Raji (cell line): ENCODE data around the gene LYSET.

Experiments used
- POLR2A ChIP-seq: IDR thresholded peaks from 2 replicates; pipeline ENCODE4 v1.6.1; 2011; ENCODE audit warnings: low read depth, low read length, control low read depth; ENCODE audit not compliant: insufficient read depth

The LYSET gene

DNA sequence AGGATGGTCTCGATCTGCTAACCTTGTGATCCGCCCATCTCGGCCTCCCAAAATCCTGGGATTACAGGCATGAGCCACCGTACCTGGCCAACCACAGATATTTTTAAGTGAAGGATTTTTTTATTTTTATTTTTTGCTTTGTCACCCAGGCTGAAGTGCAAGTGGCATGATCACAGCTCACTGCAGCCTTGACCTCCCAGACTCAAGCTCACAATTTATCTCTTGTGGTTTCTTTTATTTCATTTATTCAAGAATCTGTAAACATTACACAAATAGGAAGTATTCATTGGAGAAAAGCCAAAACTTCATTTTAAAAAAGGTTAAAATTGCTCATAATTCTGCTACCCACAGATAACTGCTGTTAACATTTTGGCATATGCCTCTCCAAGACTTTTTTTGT lies 13.7 kb upstream of the LYSET start:
- TF ChIP-seq POLR2A: no peak

GRCh38 chr14:93173943-93174395 lies 11.1 kb upstream of the LYSET start:
- TF ChIP-seq POLR2A: no peak

DNA sequence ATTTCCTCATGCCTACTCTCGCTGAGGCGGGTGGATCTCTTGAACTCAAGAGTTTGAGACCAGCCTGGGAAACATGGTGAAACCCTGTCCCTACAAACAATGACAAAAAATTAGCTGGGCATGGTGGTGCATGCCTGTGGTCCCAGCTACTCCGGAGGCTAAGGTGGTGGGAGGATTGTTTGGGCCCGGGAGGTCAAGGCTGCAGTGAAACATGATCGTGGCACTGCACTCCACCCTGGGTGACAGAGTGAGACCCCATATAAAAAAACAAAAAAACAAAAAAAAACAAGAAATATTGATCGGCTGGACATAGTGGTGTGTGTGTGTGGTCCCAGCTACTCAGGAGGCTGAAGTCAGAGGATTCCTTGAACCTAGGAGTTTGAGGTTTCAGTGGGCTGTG lies 9.6 kb upstream of the LYSET start:
- no peak for TF ChIP-seq POLR2A

GRCh38 chr14:93183596-93184317 lies 1.4 kb upstream of the LYSET start:
- TF ChIP-seq POLR2A: no peak

DNA sequence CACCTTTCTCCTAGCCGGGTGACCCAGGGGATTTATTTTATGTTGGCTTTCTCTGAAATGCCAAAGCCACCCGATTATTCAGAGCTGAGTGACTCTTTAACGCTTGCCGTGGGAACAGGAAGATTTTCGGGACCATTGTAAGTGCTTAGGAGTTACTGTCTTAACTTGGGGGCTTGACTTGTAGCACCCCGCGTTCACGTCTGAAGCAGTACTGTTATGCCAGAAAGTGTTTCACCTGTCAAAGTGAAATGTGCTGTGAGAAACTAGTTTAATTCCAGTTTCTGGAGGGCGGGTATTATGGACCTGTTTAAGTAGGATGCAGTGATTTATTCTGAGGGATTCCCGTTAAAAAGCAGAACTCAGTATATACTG lies 218 bp downstream of the LYSET start:
- no peak for TF ChIP-seq POLR2A

DNA sequence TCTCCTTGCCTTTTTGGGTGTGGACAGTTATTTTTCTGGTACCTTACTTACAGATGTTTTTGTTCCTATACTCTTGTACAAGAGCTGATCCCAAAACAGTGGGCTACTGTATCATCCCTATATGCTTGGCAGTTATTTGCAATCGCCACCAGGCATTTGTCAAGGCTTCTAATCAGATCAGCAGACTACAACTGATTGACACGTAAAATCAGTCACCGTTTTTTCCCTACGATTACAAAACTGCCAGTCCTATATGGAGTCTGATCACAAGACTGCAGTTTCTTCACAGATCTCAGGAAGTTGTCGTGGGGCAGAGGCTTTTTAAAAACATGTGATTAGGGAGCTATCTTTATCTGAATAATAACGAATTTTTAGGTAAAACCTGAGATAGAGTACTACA lies 1.3 kb downstream of the LYSET start:
- TF ChIP-seq POLR2A: no peak

DNA sequence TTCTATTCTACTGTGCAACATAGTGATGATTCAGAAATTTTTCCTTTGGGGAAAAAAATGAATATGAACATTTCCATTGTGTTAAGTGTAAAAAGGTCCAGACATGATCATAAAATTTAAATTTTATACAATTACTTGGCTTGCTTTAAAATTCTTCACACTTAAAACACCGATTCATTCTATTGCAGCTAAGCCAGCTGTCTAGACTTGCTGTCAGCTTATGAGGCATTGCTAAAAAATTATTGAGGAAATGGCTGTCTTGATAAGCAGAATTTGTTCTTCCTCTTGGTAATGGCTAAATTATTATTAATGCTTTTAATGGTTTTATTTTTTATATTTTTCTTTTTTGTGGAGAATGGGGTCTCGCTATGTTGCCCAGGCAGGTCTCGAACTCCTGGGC lies 1.8 kb downstream of the LYSET start:
- no peak for TF ChIP-seq POLR2A

- no peak for TF ChIP-seq POLR2A
Measured at GRCh38 chr14:93195316-93195999, 10.3 kb downstream of the LYSET start.

DNA sequence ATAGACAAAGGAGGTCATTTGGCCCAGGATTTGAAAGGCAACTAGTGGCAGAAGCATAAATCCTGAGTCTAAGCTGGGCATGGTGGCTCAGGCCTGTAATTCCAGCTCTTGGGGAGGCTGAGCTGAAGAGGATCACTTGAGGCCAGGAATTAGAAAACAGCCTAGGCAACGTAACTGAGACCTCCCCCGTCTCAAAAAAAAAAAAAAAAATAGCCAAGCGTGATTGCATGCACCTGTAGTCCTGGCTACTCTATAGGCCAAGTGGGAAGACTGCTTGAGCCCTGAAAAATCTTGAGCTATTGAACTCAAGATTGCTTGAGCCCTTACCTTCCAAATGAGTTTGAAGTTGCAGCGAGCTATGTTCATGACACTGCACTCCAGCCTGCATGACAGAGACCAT lies 13.9 kb downstream of the LYSET start:
- TF ChIP-seq POLR2A: no peak

DNA sequence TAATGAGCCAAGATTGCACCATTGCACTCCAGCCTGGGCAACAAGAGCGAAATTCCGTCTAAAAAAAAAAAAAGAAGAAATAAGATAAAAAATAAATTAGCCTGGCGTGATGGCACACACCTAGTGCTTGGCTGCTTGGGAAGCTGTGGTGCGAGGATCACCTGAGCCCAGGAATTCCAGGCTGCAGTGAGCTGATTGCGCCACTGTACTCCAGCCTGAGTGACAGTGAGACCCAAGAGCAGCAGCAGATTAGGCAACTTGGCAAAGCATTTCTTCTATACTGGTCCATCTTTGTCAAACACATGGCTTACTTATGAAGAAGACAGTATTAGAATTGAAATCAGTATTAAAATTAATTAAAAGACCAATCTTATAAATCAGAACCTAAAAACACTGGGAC lies 15.4 kb downstream of the LYSET start:
- no peak for TF ChIP-seq POLR2A

DNA sequence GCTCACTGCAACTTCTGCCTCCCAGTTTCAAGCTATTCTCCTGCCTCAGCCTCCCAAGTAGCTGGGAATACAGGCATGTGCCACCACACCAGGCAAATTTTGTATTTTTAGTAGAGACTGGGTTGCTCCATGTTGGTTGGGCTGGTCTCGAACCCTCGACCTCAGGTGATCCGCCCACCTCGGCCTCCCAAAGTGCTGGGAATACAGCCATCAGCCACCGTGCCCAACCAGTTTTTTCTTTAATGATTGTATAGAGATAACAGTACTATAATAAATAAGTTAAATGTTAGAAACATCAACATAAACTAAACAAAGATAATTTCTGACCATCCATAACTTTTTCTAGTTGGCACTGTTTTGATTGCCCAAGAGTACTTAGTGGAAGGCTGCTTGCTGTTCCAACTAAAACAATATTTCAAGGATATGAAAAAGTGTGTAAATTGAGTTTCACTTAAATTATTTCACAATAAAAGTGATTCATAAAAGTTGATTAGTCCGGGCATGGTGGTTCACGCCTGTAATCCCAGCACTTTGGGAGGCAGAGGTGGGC lies 16.1 kb downstream of the LYSET start:
- TF ChIP-seq POLR2A: no peak

DNA sequence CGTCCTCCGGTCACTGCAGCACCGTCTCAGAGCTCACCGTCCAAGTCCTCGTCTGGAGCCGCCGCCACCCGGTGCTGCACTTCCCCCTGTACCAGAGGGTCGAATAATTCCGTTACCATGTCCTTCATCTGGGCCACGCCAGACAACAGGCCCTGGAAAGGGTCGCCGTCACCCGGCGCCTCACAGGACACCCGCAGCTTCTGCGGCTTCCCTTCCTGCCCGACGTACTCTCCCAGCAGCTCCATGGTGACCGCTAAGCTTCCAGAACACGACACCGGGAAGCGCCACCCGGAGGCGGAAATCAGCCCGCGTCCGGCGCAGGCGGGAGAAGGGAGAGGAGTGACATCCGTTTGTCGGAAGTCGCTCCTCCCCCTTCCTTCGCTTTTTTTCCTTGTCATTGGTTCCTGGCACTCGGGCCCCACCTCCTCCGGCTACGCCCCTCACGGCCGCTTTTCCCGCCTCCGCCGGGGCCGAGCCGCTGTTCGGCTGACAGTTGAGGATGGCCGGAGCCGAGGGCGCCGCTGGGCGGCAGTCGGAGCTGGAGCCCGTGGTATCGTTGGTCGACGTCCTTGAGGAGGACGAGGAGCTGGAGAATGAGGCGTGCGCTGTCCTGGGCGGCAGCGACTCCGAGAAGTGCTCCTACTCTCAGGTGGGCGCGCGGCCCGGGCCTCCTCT lies 21.8 kb downstream of the LYSET start, which contains the start of the genes GON7 and UBR7:
Gene GON7 (minus strand): TSS at position 273 of the 675 bp plus-strand sequence. CDS start 28 bp downstream, at position 245.
Gene UBR7 (plus strand): TSS at position 464 of the 675 bp plus-strand sequence. CDS start 36 bp downstream, at position 500.
- TF ChIP-seq POLR2A: peak; percentile 85

DNA sequence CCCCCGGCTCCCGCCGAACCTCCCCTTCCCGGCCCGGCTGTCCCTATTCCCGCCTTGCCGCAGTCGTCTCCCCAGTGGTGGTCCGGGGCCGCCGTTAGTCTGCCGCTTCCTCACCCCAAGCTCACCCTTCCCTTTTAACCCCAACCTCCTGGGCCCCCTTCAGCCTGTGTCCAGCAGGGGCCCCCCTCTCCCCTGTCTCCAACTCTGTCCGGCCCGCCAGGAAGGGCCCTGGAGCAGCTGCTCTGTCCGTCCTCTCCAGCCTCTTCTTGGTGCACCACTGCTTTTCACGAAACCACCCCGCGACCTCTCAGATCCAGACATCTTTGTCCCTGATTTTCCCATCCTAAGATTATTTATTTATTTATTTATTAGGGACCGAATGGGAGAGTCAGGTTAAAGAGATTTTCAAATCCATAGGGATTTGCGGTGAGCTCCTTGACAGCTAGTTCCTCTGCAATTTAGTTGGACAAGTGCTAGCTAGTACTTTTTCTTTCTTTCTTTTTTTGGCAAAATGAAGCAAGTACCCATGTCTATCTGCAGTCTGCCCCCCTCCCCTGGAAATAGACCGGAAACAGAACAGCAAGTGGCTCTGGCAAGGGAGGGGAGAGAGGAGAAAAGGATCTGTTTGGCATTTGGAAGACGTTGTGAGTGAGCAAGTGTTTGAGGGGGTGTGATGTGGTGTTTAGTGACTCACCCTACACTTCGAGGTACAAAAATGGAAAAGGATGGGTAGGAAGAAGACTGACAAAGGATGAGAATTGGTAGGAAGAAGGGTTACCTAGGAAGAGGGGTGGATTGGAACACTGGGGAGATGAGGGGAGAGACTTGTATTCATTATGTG lies 22.6 kb downstream of the LYSET start:
- TF ChIP-seq POLR2A: no peak

DNA sequence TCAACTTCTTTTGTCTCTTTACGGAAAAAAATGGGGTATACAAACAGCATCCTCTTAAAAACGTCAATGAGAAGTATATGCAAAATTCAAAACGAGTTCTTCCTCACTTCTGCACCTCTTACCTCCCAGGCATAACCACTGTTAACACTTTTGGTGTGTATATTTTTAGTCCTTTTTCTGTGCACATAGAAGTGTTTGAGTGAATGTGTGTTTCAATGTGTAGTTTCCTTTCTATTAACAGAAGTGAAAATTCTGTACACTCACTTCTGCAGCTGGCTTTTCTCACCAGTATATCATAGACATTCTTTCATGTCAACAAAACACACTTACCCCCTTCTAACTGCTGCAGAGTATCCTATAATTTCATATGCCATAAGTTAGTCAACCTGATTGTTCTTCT lies 27.3 kb downstream of the LYSET start:
- TF ChIP-seq POLR2A: no peak

DNA sequence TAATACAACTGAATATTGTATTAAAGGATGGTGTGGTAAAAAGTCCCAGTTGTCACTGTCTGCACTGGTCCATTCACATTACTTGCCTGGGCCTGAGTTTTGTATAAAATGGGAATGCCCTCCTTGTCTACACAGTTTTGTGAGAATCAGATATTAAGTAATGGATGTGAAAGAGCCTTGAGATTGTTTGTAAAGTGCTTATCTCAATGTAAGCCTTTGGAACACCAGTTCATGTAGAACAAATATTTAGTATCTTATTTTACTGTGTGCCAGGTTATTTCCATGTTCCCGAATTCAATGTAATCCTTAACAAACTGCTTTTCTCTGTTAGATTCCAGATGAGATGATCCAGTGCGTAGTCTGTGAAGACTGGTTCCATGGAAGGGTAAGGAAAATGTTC lies 29.5 kb downstream of the LYSET start:
- no peak for TF ChIP-seq POLR2A

GRCh38 chr14:93219103-93219726 lies 34.1 kb downstream of the LYSET start:
- no peak for TF ChIP-seq POLR2A
